Esophagus muscularis mucosa (tissue), 4 donors: ENCODE data around the gene ATL3.
A peak's percentile ranks its signal among the peaks of the same experiment; 100 is the strongest.

ENCODE experiments used
- EP300 ChIP-seq: sonication (generic); formaldehyde crosslinking; IDR thresholded peaks from one replicate; pipeline ENCODE4 v1.6.1; 2017; ENCODE audit warnings: antibody characterized with exemption
- POLR2A ChIP-seq: fragments of 450-650 bp; IDR thresholded peaks from one replicate; pipeline ENCODE4 v1.6.1; 2017; ENCODE audit warnings: antibody characterized with exemption, moderate library complexity, mild to moderate bottlenecking, low read depth
- POLR2AphosphoS5 ChIP-seq, 2 donors: sonication (generic); formaldehyde crosslinking; IDR thresholded peaks; one replicate each; pipeline ENCODE4 v1.6.1; 2017; ENCODE audit warnings: antibody characterized with exemption in 2 of 2
- TF ChIP-seq, protein P1 (sequence below), 3 experiments: fragments of 200-600 bp in 2 of 3; fragments of 450-650 bp in 1 of 3; sonication (generic) in 2 of 3; IDR thresholded peaks; one replicate each; pipeline ENCODE4 v1.5.1; 2017 to 2019; ENCODE audit warnings: antibody characterized with exemption in 3 of 3, mild to moderate bottlenecking in 2 of 3, moderate library complexity in 1 of 3

DNA sequence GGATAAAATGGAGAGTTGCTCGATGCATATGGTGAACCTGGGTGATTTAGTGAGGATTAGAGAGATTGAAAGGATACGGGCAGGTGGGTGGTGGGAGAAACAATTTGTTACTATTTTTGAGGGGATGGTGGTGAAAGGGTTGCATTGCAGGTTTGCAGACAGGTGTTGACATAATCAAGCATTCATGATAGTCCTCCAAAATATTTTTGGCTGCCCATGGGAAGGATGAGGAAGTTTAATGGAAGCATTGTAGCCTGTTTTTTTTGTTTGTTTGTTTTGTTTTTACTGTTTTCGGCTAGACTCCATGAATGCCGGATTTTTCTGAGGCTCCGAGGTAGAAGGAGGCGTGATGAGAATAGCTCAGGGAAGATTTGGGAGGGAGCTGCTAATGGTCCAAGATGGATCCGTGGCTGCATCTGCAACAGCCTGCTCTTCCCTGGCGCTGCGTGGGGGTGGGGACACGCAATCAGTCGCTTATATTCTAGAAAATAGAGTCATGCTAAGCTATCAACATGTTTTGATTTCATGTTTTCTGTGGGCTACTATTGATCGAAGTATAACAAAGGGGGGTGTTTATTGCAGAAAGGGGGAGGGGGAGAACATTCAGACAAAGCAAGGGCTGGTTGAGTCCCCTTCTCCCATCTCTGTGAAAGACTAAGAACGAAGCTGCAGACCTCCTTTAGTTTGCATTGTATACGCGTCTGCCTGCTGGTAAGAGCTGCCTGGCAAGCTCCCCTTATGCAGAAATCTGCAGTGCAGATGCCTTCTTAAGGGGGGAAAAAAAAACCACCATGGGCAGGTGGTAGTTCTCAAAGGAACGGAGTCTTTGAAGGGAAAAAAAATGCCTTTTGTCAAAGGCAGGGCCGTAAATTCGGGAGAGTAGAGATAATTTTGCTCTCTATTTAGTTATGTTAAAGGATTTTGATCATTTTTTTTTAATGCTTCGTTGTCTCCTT is 11.2 kb upstream of the ATL3 start:
- TF ChIP-seq, protein P1, sequence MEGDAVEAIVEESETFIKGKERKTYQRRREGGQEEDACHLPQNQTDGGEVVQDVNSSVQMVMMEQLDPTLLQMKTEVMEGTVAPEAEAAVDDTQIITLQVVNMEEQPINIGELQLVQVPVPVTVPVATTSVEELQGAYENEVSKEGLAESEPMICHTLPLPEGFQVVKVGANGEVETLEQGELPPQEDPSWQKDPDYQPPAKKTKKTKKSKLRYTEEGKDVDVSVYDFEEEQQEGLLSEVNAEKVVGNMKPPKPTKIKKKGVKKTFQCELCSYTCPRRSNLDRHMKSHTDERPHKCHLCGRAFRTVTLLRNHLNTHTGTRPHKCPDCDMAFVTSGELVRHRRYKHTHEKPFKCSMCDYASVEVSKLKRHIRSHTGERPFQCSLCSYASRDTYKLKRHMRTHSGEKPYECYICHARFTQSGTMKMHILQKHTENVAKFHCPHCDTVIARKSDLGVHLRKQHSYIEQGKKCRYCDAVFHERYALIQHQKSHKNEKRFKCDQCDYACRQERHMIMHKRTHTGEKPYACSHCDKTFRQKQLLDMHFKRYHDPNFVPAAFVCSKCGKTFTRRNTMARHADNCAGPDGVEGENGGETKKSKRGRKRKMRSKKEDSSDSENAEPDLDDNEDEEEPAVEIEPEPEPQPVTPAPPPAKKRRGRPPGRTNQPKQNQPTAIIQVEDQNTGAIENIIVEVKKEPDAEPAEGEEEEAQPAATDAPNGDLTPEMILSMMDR (IDR thresholded peaks at IDR 0.05): peak in 1 of 3 experiments; percentile 27
- TF ChIP-seq POLR2A: no peak
- no peak for TF ChIP-seq POLR2AphosphoS5 (IDR thresholded peaks at IDR 0.05)
- TF ChIP-seq EP300: no peak
